ENCODE results near the gene PLAAT1.

PLAAT1 gene

DNA sequence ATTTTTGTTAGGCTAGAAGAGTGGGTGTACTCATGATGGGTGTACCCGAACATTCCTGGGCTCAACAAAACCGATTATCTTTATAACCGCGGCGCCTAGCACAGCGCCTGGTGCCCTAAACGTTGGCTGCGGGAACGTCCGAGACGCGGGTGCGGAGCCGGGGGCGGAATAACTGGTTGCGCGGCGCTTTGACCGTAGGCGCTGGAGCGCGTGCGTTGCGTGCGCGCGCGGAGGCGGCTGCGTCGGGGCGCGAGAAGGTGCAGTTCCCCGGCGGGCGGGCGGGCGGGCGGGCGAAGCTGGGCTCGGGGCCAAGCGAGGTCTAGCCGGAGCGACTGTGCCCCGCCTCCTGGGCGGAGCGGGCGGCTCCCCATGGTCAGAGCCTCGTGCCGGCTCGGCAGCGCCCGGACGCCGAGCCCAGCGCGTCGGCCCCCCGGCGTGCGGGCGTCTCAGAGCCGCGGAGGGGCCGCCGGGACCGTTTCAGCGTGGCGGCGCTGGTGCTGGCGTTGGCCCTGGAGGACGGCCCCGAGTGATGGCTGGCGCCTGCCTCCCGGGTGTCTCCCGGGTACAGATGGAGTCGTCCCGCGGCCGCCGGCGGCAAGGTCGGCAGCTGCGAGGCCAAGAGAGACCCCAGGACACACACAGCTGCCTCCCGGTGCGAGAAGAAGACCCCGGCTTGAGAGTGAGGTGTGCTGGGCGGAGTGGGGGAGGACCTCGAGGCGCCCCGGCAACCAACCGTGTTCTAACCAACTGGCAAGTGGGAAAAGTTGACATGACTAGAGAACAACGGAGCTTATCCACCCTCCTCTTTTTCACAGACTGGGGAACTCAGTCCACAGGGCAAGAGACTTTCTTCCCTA lies at the start of gene PLAAT1:
TSS of gene PLAAT1 (plus strand) at position 373 of the 857 bp plus-strand sequence. CDS start 14,429 bp downstream, outside the sequence.
- DNase-seq = peak; percentile 55

DNA sequence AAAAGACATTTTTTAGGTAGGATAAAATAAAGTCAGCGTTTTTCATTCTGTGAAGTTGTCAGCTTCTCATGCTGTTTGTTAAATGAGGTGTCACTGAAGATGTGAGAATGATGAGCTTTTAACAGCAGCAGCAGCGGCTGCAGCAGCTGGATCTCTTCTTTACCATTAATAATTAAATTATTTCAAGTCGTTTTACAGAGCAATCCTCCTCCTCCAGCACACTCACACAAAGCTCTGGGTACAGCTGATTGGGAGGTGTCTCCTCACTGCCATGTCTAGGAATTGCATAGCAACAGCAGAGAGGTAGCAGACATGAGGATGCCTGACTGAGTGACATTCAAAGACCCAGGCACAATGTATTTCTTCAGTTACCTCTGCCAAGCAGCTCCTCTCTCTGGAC lies 46.7 kb upstream of the PLAAT1 start:
- DNase-seq = no peak

DNA sequence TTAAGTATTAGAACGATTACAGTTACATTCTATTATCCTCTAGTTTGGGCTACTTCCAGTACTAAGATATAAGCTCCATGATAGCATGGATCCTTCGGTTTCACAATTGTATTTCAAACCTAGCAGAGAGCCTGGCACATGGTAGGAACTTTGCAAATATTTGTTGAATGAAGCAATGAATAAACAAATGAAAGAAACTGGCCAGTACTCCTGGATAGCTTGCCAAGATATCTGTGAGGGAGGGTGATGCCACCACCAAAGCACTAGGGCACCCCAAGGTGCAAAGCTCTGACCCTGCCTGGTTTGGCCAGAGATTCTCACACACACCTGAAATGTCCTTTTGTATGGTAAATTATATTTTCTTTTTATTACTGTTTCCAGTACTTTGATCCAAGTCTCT lies 44.3 kb upstream of the PLAAT1 start:
- no peak for DNase-seq

DNA sequence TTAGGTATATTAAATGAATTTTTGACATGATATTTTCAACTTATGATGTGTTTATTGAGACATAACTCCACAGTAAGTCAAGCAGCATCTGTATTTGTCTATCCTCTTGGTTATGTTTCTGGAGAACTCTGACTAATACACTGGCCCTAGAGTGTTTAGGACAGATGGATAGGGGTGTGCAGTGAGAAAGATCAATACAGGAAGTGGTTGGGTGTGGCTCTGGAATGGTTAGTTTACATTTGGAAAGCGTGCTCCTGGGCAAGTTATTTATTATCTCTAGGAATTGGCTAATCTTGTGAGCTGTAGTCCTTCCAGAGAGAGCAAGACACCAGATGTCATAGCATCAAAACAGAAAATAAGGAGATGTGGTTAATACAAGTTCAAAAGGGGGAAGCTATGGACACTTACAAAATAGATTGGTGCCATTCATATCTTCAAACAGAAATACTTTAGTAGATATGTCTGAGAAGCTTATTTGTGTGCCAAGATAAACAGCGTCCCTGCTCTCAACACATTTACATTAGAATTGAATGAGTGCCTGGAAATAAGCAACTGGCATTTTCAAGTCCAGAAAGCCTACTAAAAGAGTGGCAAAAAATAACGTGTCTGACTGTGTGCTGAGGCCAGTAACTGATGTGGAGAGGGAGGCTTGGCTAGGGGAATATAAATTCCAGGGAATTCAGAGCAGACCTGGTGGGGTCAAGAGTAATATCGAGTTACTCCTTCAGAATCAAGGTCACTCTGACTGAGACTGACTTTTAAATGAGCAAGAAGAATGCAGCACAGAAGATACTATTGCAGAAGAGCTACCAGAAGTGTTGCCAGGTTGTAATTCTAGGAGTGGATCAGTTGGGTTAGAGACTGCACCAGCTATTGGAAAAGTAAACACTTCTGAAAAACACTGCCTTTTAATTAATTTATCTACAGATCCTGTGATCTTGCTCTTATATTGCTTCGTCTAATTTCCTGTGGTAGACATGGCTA lies 33.4 kb upstream of the PLAAT1 start:
- DNase-seq = no peak

DNA sequence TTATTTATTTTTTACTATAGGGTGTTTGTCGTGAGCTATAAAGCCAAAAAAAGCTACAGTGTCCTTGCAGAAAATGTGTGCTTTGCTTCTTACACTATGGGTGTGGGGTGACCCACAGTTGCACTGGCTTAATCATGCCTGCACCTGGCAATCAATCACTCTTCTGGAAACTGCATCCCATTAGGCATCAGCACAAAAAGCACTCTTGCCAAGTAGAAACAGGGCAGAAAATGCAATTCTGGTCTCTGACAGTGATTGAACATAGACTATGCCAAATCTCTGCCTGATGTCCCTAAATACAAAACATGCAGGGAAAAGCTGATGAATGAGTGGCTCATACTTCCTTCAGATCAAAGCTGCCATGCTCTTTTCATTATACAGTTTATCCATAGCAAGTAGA lies 30.4 kb upstream of the PLAAT1 start:
- DNase-seq = no peak

DNA sequence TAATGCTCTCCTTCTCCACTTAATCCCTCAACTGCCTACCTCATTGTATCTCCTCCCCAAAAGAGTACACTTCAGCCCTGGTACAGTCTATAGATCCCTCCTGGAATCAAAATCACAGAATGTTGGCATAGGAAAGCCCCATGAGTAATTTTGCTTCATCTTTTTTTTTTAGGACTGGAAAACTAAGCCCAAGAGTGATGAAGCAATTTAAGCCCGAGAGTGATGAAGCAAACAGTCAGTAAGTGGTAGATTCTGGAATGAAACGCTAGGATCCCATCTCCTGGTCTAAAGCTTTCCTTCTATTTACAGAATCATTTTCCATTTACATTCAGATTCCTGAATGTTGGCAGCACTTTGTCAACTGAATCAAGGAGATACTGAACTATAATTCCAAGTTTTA lies 29.8 kb upstream of the PLAAT1 start:
- no peak for DNase-seq

DNA sequence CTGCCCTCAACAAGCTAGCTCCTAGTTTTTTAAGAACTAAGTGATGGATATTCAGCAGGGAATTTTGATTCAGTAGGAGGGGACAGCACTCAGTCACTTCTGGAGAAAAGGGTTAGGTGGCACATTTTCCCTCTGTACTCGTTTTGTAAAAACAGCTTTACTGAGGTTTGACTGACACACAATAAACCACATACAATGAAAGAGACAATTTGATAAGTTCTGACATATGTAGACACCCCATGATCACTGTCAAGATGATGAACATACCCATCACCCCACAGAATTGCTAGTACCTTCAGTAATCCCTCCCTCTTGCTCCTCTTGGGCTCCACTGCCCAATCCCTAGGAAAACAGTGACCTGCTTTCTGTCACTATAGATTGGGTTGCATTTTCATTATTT lies 29.0 kb upstream of the PLAAT1 start:
- no peak for DNase-seq

DNA sequence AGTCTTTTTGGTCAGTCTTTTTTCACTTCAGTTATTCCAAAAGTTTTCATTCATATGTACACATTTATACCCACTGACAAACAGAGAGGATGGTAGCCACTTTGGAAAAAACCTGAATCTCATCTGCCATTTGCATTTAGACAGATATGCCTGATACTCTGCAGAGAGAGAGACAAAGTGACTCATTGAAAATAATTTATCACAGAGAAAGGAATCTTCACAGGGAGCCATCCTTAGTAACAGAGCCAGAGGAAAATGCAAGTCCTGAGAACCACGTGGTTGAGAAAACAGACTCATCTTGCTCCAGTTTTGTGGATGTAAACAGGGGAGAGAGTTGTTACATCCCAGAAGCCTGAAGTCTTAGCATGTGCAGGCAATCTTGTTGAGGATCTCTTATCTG lies 28.2 kb upstream of the PLAAT1 start:
- no peak for DNase-seq

DNA sequence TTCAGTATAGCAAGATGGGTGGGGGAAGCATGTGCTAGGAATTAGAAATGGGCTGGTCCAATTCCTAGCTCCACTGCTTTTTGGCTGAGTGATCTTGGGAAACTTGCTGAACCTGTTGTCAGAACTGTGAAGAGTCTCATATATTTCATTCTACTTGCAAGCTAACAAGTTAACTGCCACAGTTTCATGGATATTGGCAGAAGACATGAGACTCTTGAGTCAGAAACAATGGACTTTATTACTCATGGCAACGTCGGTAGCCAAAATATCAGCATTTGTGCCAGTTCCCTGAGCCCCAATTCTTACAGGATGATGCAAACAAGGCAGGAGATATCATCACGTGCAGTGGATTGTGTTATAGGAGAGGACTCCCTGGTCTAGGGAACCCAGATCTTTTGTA lies 26.6 kb upstream of the PLAAT1 start:
- DNase-seq = no peak

DNA sequence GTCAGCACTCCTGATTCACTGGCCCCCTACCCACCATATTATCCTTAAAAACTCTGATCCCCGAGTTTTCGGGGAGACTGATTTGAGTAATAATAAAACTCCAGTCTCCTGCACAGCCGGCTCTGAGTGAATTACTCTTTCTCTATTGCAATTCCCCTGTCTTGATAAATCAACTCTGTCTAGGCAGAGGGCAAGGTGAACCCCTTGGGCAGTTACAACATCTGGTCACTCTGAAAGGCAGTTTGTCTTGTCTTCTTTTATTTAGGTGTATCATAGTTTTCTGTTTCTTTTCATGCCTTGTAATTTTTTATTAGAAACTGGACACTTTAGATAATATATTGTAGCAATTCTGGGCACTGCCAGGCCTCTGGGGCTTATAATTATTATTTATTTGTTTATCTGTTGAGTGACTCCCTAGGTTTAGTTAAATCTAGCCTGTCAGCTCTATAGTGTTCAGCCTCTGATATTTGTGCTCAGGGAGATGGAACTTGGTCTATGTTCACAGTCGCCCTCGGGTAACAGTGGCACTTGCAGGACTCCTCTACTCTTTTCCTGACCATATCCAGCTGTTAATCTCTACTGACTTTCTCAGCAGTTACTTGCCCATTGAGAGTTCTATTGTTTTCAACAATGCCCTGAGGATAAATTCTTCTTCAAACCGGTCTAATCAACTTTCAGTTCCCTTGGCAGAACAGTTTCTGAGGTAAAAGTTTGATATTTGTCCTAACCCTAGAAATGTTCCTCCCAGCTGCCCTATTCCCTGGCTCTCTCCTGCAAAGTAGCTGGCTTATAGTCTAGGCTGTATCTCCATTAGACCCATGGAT lies 15.5 kb upstream of the PLAAT1 start:
- no peak for DNase-seq

DNA sequence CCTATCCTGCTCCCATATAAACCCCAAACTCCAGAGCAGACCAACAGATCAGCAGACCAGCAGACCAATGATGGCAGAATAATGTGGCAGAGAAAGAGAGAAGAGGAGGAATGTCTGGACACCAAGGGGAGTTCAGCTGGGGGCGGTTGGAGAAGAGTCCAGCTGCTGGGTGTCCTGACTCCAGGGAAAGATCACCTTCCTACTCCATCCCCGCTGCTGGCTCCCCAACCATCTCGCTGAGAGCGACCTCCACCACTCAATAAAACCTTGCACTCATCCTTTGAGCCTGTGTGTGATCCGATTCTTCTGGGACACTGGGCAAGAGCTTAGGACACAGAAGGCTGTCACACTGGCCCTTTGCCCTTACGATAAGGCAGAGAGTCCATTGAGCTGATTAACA lies 12.8 kb upstream of the PLAAT1 start:
- DNase-seq = no peak

DNA sequence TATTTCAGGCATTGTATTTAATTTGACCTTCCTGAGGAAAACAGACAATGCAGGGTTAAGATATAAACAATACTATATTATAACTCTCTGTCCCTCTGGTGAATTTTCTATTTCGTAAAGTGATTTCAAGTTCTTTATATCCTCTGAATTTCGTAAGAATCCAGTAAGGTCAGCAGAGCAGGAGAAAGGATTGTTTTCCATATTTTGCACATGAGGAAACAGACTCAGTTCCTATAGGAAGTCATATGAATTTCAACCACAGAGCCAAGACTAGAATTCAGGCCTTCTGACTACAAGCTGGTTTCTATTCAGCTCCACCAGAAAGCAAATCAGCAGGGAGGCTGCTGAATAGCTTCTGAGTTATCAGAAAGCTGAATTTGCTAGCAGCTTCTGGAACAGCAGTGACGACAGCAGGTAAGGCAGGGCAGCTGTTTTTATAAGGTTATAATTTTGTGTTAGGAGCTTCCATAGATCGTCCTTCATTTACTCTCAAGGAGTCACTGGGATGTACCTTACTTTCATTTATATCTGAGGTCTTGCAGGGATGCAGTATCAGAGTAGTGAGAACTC lies 11.1 kb upstream of the PLAAT1 start:
- no peak for DNase-seq

DNA sequence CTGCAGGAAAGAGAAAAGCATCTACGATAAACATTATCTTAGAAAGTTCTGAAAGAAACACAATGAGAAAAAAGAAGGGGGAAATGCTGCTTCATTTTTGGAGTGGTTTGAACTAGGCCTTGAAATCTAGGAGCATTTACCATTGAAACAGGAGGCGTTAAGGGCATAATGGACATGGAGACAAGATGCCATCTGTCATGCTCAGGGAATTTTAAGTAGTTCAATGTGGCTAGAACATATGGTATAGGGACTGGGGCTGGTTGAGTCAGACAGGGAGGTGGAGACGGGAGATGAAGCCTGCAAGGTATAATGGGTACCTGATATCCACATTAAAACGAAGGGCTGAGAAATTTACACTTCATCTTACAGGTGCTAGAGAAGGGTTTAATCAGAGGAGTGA lies 10.4 kb upstream of the PLAAT1 start:
- no peak for DNase-seq

DNA sequence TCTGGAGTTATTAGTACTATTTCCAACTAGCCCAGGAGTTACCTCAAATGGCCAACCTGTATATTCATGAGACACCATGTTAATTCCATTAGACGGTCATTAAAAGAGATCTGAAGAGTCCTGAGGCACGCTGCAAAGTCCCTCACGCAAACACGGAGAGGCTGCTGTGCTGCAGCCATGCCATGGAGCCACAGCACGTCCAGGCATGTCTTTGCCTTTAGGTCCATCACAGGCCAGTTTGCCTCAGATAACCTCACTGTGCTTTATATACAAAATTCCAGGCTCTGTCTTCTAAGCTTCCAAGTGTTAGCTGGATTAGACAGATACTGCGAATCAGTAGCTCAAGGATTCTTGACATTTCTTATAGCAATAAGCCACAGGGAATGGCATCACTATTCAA lies 9.8 kb upstream of the PLAAT1 start:
- DNase-seq = no peak

DNA sequence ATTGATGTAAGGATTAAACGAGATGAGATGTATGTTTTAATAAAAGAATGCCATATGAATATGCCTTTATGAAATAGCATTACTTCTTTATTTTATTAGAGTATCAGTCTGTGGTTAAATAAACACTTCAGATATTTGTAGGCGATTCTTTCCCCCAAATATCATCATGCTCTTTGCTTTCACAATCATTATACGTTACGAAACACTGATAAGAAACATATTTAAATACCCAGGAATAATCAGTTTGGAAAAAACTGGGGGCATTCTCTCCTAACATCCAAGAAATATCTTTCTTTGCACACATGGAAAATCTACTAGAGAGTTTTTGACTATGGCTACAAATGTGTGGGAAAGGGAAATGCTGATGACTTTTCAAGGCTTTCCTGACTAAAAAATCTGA lies 4.4 kb upstream of the PLAAT1 start:
- DNase-seq = no peak

DNA sequence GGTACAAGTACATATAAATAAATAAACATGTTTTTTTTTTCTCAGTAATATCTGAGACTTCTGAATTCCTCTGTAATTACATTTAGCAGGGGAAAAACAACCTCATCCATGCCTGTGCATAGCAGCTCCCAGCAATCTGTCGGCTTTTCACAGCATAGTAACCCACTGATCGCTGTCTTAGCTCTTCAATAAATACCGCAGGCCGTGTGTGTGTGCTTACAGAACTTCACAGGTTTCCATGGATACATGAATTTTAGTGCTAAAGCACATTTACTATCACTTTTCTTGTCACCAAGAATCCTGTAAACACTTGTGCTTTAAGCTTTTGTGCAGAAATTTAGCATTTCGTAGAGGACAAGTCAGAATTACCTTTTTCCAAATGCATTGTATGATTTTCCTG lies 4.0 kb upstream of the PLAAT1 start:
- no peak for DNase-seq

DNA sequence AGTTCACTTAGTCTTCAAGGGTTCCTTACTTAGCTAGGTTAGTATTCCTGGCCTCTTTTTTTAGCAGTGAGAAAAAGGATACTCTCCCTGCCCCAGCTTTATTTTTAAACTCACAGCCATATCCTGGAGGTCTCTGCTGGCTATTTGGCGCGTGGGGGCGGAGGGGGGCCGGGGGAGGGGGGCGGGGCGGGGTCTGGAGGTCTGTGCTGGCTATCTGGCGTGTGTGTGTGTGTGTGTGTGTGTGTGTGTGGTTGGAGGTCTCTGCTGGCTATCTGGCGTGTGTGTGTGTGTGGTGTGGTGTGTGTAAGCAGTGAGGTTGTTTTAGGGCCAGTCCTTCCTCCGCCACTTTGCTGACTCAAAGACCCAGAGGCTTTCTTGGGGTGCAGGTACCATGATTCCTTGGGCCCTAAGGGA lies 579 bp upstream of the PLAAT1 start:
- DNase-seq = no peak

DNA sequence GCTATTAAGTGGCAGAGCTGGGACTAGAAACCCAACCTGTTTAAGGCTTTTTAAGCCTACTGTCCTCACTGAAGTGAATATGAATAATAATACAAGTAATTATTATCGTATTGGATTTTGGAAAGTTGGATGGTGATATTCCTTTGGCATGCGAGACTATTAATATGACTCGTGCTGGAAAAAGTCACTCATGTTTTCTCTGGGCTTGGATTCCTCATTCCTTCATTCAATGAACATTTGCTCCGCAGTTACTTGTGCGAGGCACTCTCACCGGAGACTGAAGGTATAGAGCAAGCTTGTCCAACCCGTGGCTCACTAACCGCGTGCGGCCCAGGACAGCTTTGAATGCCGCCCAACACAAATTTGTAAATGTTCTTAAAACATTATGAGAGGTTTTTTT lies 694 bp downstream of the PLAAT1 start:
- DNase-seq = no peak

DNA sequence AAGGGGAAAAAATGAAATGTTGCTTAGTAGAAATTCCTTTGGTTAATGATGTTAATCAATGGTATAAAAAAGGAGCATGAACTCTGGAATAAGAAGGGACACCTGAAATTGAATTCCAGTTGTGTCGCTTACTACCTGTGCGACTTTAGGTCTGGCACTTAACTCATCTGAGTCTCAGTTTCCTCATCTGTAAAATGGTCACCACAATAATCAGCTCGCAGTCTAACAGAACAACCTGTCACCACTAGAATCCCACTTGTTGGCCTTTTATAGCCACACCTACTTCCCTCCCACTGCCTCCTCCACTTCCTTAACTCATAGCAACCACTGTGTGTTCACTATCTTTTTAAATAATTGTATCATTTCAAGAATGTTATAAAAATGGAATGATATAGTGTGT lies 2.5 kb downstream of the PLAAT1 start:
- no peak for DNase-seq

DNA sequence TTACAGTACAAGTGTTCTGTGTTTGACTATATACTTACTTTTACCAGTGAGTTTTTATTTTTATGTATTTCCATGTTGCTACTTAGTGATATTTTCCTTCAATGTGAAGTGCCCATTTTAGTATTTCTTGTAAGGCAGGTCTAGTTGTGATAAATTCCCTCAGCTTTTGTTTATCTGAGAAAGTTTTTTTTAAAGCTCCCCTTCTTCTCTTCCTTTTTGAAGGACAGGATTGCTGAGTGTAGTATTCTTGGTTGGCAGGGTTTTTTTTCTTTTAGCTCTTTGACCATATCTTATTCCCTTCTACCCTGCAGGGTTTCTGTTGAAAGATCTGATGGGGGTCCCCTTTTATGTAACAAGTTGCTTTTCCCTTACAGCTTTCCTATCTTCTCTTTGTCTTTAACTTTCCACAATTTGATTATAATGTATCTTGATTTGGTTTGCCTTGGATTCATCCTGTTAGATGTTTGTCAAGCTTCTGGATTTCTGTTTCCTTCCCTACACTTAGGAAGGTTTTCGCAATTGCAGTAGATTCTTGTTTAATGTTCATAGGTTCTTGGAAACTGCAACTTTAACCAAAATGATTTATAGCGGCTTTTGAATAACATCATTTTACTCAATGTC lies 7.9 kb downstream of the PLAAT1 start:
- no peak for DNase-seq

DNA sequence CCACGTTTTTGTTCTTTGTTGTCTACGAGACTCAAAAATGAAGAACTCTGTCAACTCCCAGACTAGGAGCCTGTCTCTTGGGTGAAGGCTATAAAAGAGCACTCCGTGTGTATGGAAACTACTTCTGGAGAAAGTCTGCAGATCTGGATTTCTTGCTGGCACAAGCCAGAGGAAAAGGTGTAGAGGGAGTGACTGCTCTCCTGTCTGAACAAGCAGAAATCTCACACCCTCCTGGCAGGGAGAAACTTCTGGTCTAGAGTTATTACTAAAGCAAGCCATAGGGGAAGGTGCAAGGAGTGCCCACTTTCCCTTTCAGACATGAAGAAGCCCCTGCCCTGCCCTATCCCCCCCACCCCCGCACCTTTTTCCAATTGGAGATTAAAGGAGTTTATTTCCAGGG lies 9.5 kb downstream of the PLAAT1 start:
- no peak for DNase-seq

DNA sequence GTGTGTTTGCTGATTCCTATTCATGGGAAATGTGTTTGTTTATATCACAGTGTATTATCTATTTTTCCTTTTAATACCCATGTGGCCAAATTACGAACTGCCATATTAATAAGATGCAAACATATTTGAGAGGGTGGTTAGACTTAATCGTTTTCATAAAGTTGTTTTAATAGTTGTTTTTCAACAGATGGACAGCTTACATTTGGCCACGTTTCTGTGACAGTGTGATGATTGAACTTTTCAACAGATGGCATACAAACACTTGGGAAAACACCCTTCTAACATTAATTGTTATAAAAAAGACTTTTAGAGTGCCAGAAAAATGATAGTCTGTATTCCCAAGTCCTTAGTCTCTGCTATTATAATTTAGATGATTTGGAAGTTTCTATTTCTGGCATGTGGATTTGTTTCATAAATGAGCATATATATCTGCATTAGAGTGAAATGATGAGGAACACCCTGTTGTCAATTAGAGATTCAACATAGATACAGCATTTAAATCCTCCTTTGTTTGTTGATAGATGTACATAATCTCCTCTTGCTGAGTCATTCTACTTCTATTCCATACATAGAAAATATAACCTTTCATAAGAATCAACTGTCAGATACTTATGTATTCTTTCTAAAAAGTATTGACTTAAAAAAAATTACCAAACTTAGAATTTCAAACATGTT lies 13.1 kb downstream of the PLAAT1 start:
- no peak for DNase-seq

Data from midbrain (tissue), 1 donor.